Liver (tissue), 9 donors: ENCODE data around the gene IGBP1. TPM values are rescaled to one million over a fixed set of nuclear protein-coding genes. Genes with fewer than 3 reads are reported as not detected.

ENCODE experiments used
- DNase-seq: peaks from one replicate; pipeline ENCODE4 v3.0.0-alpha.2; 2017; ENCODE audit warnings: low spot score
- H3K27ac ChIP-seq, 2 donors: one replicate each; pipeline ENCODE4 v1.7.0; 2013; ENCODE audit warnings: inconsistent platforms in 2 of 2, low read length in 2 of 2, control low read depth in 1 of 2, low read depth in 1 of 2, mild to moderate bottlenecking in 1 of 2
- H3K27me3 ChIP-seq, 4 donors: one replicate each; pipeline versions ENCODE4 v1.6.1 to v1.7.0; 2013; ENCODE audit warnings: low read length in 3 of 4, inconsistent platforms in 1 of 4, mild to moderate bottlenecking in 1 of 4, moderate library complexity in 1 of 4; ENCODE audit not compliant: control insufficient read depth in 4 of 4, insufficient read depth in 4 of 4
- H3K36me3 ChIP-seq, 4 donors: one replicate each; pipeline versions ENCODE4 v1.6.1 to v1.7.0; 2013; ENCODE audit warnings: low read length in 3 of 4, mild to moderate bottlenecking in 3 of 4, low read depth in 1 of 4, moderate library complexity in 1 of 4; ENCODE audit not compliant: control insufficient read depth in 4 of 4, insufficient read depth in 3 of 4
- H3K4me1 ChIP-seq, 4 donors: one replicate each; pipeline versions ENCODE4 v1.6.1 to v1.7.0; 2013; ENCODE audit warnings: low read length in 3 of 4, mild to moderate bottlenecking in 3 of 4, moderate library complexity in 1 of 4; ENCODE audit not compliant: control insufficient read depth in 4 of 4, insufficient read depth in 4 of 4
- H3K4me3 ChIP-seq, 3 donors: one replicate each; pipeline versions ENCODE4 v1.6.1 to v1.7.0; 2013; ENCODE audit warnings: low read length in 3 of 3, control low read depth in 1 of 3, low read depth in 1 of 3, mild to moderate bottlenecking in 1 of 3
- H3K9ac ChIP-seq, 2 donors: one replicate each; pipeline ENCODE4 v1.7.0; 2013; ENCODE audit warnings: low read length in 2 of 2, mild to moderate bottlenecking in 2 of 2, moderate library complexity in 2 of 2, control low read depth in 1 of 2, low read depth in 1 of 2
- H3K9me3 ChIP-seq, 4 donors: one replicate each; pipeline versions ENCODE4 v1.6.1 to v1.7.0; 2013; ENCODE audit warnings: low read length in 3 of 4; ENCODE audit not compliant: control insufficient read depth in 4 of 4
- ATF3 ChIP-seq: IDR thresholded peaks from 2 replicates; pipeline ENCODE4 v1.6.1; 2016; ENCODE audit warnings: antibody characterized with exemption
- CTCF ChIP-seq: fragments of 150-350 bp; IDR thresholded peaks from 2 replicates; pipeline ENCODE4 v1.5.1; 2017; ENCODE audit warnings: improper control_type of control experiment, low read depth, low read length; ENCODE audit not compliant: missing input control
- EGR1 ChIP-seq, 2 donors: IDR thresholded peaks; 2 replicates each; pipeline ENCODE4 v1.6.1; 2016 to 2018; ENCODE audit warnings: antibody characterized with exemption in 2 of 2, low read depth in 2 of 2
- FOXA1 ChIP-seq: IDR thresholded peaks from 2 replicates; pipeline ENCODE4 v1.6.1; 2016; ENCODE audit warnings: antibody characterized with exemption
- FOXA2 ChIP-seq: IDR thresholded peaks from 2 replicates; pipeline ENCODE4 v1.6.1; 2016; ENCODE audit warnings: antibody characterized with exemption
- GABPA ChIP-seq, 2 donors: IDR thresholded peaks in 1 of 2; conservative IDR thresholded peaks in 1 of 2; 2 replicates each; pipeline ENCODE4 v1.6.1; 2016; ENCODE audit warnings: antibody characterized with exemption in 2 of 2, mild to moderate bottlenecking in 1 of 2, moderate library complexity in 1 of 2
- HNF4A ChIP-seq, 2 donors: conservative IDR thresholded peaks; 2 replicates each; pipeline ENCODE4 v1.6.1; 2016; ENCODE audit warnings: antibody characterized with exemption in 2 of 2, mild to moderate bottlenecking in 2 of 2
- HNF4G ChIP-seq: IDR thresholded peaks from 2 replicates; pipeline ENCODE4 v1.6.1; 2016; ENCODE audit warnings: antibody characterized with exemption
- JUND ChIP-seq, 2 donors: IDR thresholded peaks; 2 replicates each; pipeline ENCODE4 v1.6.1; 2016; ENCODE audit warnings: antibody characterized with exemption in 2 of 2
- MAX ChIP-seq: IDR thresholded peaks from 2 replicates; pipeline ENCODE4 v1.6.1; 2016; ENCODE audit warnings: antibody characterized with exemption
- NR2F2 ChIP-seq: IDR thresholded peaks from 2 replicates; pipeline ENCODE4 v1.6.1; 2016; ENCODE audit warnings: antibody characterized with exemption
- RAD21 ChIP-seq, 2 donors: IDR thresholded peaks; 2 replicates each; pipeline ENCODE4 v1.6.1; 2016; ENCODE audit warnings: antibody characterized with exemption in 2 of 2, mild to moderate bottlenecking in 2 of 2
- REST ChIP-seq: IDR thresholded peaks from 2 replicates; pipeline ENCODE4 v1.6.1; 2016; ENCODE audit warnings: antibody characterized with exemption, mild to moderate bottlenecking
- RXRA ChIP-seq, 2 donors: IDR thresholded peaks; 2 replicates each; pipeline ENCODE4 v1.6.1; 2017 to 2018; ENCODE audit warnings: antibody characterized with exemption in 2 of 2, mild to moderate bottlenecking in 1 of 2
- SP1 ChIP-seq: IDR thresholded peaks from 2 replicates; pipeline ENCODE4 v1.6.1; 2018; ENCODE audit warnings: antibody characterized with exemption, mild to moderate bottlenecking
- TAF1 ChIP-seq: conservative IDR thresholded peaks from 2 replicates; pipeline ENCODE4 v1.6.1; 2016; ENCODE audit warnings: antibody characterized with exemption, mild to moderate bottlenecking
- YY1 ChIP-seq: IDR thresholded peaks from 2 replicates; pipeline ENCODE4 v1.6.1; 2016; ENCODE audit warnings: antibody characterized with exemption, mild to moderate bottlenecking
- ZBTB33 ChIP-seq: IDR thresholded peaks from 2 replicates; pipeline ENCODE4 v1.6.1; 2016; ENCODE audit warnings: antibody characterized with exemption
- WGBS: extraction: QIAGEN DNeasy Blood & Tissue Kit; methylation state at CpG from one replicate; pipeline ENCODE4 v1.1.7; 2013; 5-methylcytosine and 5-hydroxymethylcytosine counted together
- polyA plus RNA-seq, 2 donors: library from polyadenylated mRNA; stranded (reverse) in 1 of 2; unstranded in 1 of 2; fragments of 200-250 nt in 1 of 2; fragments of >200 nt in 1 of 2; fragmentation: Nextera tagmentation in 1 of 2; extraction: Ambion mirVana in 1 of 2; gene quantifications; one replicate each; pipeline versions ENCODE4 v1.2.1 to v1.2.3, GENCODE V29; 2013 to 2015
- total RNA-seq, 2 donors: library from RNA; depleted of rRNA; stranded (reverse); fragments of >200 nt; gene quantifications; one replicate each; pipeline ENCODE4 v1.2.3, GENCODE V29; 2014
- donor health status: healthy.
- donor health status: healthy.
- donor health status: healthy.
- donor health status: healthy.
- donor health status: healthy.

IGBP1 gene
- total and polyA plus RNA-seq, 4 donors: 7.8 to 18.1 (median 11.6) TPM

GRCh38 chrX:70172221-70172620, 39.0 kb downstream of the IGBP1 start:
- TF ChIP-seq SP1 (no peak), EGR1 (IDR thresholded peaks at IDR 0.05; ENCODE audit: low read depth in 2 of 2) (no peak), CTCF (no peak), YY1 (no peak), FOXA2 (no peak), MAX (no peak), FOXA1 (no peak), HNF4A (conservative IDR thresholded peaks at IDR 0.05) (no peak), JUND (IDR thresholded peaks at IDR 0.05) (no peak), REST (no peak), RXRA (IDR thresholded peaks at IDR 0.05) (no peak), RAD21 (IDR thresholded peaks at IDR 0.05) (no peak), GABPA (IDR thresholded peaks at IDR 0.05 in 1 of 2, conservative IDR thresholded peaks at IDR 0.05 in 1 of 2) (no peak), HNF4G (no peak), ATF3 (no peak), TAF1 (no peak), NR2F2 (no peak), ZBTB33 (no peak)
- WGBS: 83% methylated on average over 3 of the region's 3 CpGs
- no peak for DNase-seq
- no peaks in the 10 kb centered on the region for H3K27me3 ChIP-seq
- H3K4me1 ChIP-seq: no peaks in the 10 kb centered on the region
- H3K4me3 ChIP-seq: no peak overlapping the region
- H3K9ac ChIP-seq: no peak overlapping the region
- H3K9me3 ChIP-seq: no peaks in the 10 kb centered on the region
- H3K27ac ChIP-seq: no peak overlapping the region
- H3K36me3 ChIP-seq: no peaks in the 10 kb centered on the region

GRCh38 chrX:70172964-70173363, 39.7 kb downstream of the IGBP1 start:
- WGBS: 74% methylated on average over 4 of the region's 4 CpGs
- H3K9ac ChIP-seq: no peak overlapping the region
- no peaks in the 10 kb centered on the region for H3K27me3 ChIP-seq
- H3K9me3 ChIP-seq: no peaks in the 10 kb centered on the region
- no peak overlapping the region for H3K4me3 ChIP-seq
- no peaks in the 10 kb centered on the region for H3K36me3 ChIP-seq
- H3K27ac ChIP-seq: no peak overlapping the region
- H3K4me1 ChIP-seq: no peaks in the 10 kb centered on the region
- no peak for DNase-seq
- TF ChIP-seq EGR1 (IDR thresholded peaks at IDR 0.05; ENCODE audit: low read depth in 2 of 2) (no peak), RXRA (IDR thresholded peaks at IDR 0.05) (no peak), ATF3 (no peak), JUND (IDR thresholded peaks at IDR 0.05) (no peak), TAF1 (no peak), CTCF (no peak), FOXA2 (no peak), RAD21 (IDR thresholded peaks at IDR 0.05) (no peak), ZBTB33 (no peak), FOXA1 (no peak)
